Bone marrow (tissue), 2 donors: Measurements from ENCODE around the gene TMEM43.

Source experiments
- DNase-seq, 2 donors: peaks; one replicate each; lab custom pipeline; 2025; lab: John Stamatoyannopoulos, UW

Gene TMEM43

GRCh38 chr3:14138109-14138877, 13.4 kb downstream of the TMEM43 start:
- DNase-seq, result no peak

DNA sequence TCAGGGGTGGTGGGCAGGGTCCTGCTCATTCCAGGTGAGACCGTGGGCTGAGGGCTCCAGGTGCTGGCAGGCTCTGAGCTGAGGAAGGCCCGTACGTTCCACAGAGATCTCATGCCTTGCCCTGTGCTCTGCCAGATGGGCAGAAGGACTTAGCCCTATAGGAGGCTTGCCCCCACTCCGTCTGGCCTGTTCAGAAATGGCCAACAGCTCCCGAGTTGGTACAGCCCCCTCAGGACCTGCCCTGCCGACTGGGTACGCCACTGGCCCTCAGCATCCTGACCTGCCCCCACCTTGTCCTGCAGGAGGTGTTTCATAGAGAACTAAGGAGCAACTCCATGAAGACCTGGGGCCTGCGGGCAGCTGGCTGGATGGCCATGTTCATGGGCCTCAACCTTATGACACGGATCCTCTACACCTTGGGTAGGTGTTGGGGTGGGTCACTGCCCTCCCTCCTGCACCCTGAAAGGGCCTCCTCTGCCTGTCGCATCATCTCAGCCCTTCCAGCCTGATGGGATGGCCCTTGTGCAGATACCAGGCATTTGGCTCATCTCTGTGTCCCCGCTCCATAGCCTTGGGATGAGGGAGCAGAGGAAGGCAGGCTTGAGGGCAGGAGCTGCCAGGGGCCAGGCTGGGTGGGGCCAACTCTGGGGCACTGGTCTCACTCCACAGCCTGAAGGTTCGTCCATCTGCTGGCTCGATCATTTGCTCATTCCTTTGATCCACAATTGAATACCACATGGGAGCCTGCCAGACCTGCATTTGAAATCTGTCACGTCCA, 14.2 kb downstream of the TMEM43 start:
- no peak for DNase-seq

- DNase-seq, result no peak
Observed at GRCh38 chr3:14139771-14140170, 14.9 kb downstream of the TMEM43 start.

GRCh38 chr3:14140668-14141067, 15.8 kb downstream of the TMEM43 start:
- no peak for DNase-seq

GRCh38 chr3:14141144-14141543, 16.3 kb downstream of the TMEM43 start:
- DNase-seq, result no peak

DNA sequence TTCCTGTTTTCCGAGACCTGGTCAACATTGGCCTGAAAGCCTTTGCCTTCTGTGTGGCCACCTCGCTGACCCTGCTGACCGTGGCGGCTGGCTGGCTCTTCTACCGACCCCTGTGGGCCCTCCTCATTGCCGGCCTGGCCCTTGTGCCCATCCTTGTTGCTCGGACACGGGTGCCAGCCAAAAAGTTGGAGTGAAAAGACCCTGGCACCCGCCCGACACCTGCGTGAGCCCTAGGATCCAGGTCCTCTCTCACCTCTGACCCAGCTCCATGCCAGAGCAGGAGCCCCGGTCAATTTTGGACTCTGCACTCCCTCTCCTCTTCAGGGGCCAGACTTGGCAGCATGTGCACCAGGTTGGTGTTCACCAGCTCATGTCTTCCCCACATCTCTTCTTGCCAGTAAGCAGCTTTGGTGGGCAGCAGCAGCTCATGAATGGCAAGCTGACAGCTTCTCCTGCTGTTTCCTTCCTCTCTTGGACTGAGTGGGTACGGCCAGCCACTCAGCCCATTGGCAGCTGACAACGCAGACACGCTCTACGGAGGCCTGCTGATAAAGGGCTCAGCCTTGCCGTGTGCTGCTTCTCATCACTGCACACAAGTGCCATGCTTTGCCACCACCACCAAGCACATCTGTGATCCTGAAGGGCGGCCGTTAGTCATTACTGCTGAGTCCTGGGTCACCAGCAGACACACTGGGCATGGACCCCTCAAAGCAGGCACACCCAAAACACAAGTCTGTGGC, 16.9 kb downstream of the TMEM43 start:
- DNase-seq, result no peak

DNA sequence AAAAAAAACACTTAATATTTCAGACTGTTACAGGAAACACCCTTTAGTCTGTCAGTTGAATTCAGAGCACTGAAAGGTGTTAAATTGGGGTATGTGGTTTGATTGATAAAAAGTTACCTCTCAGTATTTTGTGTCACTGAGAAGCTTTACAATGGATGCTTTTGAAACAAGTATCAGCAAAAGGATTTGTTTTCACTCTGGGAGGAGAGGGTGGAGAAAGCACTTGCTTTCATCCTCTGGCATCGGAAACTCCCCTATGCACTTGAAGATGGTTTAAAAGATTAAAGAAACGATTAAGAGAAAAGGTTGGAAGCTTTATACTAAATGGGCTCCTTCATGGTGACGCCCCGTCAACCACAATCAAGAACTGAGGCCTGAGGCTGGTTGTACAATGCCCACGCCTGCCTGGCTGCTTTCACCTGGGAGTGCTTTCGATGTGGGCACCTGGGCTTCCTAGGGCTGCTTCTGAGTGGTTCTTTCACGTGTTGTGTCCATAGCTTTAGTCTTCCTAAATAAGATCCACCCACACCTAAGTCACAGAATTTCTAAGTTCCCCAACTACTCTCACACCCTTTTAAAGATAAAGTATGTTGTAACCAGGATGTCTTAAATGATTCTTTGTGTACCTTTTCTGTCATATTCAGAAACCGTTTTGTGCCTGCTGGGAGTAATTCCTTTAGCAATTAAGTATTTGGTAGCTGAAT, 17.9 kb downstream of the TMEM43 start:
- DNase-seq, result no peak

DNA sequence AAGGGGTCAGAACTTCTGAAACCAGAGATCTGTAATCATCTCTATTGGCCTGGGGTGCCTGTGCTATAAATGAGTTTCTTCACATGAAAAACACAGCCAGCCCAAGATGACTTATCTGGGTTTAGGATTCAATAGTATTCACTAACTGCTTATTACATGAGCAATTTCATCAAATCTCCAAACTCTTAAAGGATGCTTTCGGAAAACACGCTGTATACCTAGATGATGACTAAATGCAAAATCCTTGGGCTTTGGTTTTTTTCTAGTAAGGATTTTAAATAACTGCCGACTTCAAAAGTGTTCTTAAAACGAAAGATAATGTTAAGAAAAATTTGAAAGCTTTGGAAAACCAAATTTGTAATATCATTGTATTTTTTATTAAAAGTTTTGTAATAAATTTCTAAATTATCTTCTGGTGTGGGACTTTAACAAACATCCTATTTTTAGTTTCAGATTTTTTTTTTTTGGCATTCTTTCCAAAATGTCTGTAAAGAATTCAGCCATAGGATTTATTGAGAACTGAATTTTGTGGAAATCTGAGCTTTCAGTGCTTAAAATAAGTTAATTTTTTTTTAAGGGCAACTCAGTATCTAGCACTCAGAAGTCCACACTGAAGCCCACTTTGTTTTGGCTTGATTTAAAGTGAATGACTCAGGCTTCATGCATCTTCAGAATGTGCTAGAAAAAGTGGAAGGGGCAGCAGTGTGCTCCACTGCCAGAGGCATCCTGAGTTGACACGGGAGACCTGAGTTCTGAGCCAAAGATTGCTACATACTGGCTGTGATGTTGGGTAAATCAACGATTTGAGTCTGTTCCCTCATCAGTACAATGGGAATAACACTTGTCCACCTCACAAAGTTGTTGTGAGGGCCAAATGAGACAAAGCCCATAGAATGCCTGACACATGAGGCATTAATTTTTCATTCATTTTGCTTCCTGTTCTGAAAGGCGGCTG, 18.7 kb downstream of the TMEM43 start:
- peak in 1 of 2 donors; percentile 13 for DNase-seq

GRCh38 chr3:14144423-14145075, 19.7 kb downstream of the TMEM43 start:
- peak; percentile 30 to 94 for DNase-seq

GRCh38 chr3:14145236-14145635, 20.4 kb downstream of the TMEM43 start:
- DNase-seq, result no peak

DNA sequence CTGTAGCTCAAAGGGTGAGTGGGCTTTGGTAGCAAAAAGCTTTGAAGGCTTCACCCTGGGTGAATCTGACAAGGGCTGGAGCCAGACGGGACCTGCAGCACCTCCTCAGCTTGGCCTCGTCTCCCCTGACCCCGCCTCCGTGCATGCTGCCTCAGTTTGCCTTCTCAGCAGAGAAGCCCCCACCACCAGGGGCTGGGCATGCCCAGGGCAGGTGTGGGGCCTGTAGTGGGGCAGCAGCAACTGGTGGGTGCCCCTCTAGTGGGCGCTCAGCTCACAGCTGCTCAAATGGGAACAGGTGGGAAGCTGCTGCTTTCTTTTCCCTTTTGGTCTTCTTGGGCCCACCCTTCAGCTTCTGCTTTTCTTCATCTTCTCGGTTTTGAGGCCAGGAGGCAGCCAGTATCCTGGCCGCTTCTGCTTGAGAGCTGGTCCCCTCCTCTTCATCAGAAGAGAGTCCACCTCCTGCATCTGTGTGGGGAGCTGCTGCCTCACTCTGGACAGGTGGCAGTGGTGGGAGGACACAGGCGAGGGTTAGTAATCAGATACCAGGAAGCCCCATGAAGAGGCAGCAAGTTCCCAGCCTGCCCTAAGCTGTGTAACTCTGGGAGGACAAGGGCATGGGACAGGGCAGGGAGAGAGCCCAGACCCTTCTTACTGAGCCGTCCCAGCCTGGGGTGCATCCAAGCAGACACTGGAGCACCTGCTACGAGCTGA, 21.0 kb downstream of the TMEM43 start:
- no peak for DNase-seq

DNA sequence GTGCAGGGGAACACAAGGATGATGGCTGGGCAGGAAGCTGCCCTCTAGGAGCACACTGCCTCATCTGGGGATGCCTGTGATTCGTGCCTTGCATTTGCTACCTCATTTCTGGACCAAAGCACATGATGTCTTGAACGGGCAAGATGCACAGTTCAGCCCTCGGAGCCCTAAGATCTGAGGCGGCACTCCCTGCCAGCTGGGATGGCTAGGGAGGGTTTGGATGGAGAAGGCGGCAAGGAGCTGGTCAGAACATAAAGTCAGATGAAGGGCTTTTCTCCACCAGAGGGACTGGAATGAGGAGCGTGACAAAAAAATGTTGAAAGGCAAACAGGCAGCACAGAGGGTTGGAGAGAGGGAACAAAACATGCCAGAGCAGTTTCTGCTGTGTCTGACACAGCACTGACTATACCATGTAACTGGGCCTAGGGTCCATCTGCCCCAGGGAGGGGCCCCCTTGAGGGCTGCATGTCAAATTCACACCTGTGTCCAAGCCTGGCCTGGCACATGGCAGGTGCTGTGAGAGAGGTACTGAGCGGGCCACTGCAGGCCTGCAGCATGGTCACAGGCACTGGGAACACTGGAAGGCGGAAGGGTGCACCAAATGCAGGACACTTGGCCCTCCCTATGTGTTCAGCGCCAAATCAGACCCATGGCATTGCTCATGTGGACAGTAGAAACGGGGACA, 21.7 kb downstream of the TMEM43 start:
- no peak for DNase-seq

GRCh38 chr3:14147066-14147435, 22.2 kb downstream of the TMEM43 start:
- no peak for DNase-seq

DNA sequence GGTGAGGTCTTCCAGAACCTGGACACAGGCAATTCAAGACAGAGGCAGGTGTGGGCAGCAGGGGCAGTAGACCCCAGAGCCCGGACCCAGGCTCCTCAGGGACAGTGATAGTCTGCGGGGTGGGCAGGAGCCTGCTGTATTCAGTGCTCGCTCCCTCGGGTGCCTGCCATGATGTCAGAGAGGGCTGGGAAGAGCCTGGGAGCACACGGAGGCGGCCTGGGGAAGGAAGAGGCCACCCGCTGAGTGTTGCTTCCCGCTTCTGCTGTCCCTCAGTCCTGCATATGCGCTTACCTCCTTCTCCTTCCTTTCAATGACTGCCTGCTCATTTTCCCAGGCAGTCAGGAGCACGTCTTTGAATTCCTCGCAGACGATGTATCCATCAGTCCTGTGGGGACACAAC, 22.8 kb downstream of the TMEM43 start:
- no peak for DNase-seq

GRCh38 chr3:14148041-14148985, 23.5 kb downstream of the TMEM43 start:
- no peak for DNase-seq

GRCh38 chr3:14150078-14150477, 25.2 kb downstream of the TMEM43 start:
- DNase-seq, result no peak

- DNase-seq, result no peak
Observed at GRCh38 chr3:14150491-14151230, 25.8 kb downstream of the TMEM43 start.
